ENCODE data around the gene SPAG17. TPM values are rescaled to one million over a fixed set of nuclear protein-coding genes. Genes with fewer than 3 reads are reported as not detected.

The SPAG17 gene
- polyA plus RNA-seq, 1 experiment, result not detected

DNA sequence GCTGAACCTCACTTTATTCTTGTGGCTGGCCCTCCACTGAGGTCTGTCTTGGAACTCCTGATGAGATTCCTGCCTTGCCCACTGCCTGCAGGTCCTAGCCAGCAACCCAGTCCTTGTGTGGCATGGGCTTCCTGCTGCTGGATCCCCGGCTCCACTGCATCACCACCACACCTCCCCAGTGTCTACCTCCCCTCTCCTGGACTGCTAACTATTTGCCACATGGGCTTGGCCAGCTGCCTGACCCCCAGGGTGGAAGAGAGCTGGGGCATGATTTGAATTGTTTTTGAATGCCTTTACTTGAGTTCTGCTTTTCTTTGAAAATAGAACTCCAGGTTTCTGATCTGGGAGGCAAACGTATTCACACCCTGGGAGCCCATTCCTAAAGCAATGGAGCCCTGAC is 41.2 kb downstream of the SPAG17 start:
- H3K27me3 ChIP-seq (ENCODE audit: control insufficient read depth, insufficient read depth, low read length), result no peaks in the 10 kb centered on the region
- DNase-seq (ENCODE audit: low read depth, low spot score), result no peak
- H3K27ac ChIP-seq (ENCODE audit: low read depth, low read length), result no peak overlapping the region
- CTCF ChIA-PET, result interaction anchor here (2.7 kb wide), 1 partner anchor 8 kb away, joined by 12 read pairs; no protein-coding TSS in a partner anchor
- TF ChIP-seq, protein P1, sequence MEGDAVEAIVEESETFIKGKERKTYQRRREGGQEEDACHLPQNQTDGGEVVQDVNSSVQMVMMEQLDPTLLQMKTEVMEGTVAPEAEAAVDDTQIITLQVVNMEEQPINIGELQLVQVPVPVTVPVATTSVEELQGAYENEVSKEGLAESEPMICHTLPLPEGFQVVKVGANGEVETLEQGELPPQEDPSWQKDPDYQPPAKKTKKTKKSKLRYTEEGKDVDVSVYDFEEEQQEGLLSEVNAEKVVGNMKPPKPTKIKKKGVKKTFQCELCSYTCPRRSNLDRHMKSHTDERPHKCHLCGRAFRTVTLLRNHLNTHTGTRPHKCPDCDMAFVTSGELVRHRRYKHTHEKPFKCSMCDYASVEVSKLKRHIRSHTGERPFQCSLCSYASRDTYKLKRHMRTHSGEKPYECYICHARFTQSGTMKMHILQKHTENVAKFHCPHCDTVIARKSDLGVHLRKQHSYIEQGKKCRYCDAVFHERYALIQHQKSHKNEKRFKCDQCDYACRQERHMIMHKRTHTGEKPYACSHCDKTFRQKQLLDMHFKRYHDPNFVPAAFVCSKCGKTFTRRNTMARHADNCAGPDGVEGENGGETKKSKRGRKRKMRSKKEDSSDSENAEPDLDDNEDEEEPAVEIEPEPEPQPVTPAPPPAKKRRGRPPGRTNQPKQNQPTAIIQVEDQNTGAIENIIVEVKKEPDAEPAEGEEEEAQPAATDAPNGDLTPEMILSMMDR (IDR thresholded peaks at IDR 0.05; ENCODE audit: low read depth, low read length), result no peak
- no peaks in the 10 kb centered on the region for H3K9me3 ChIP-seq (ENCODE audit: control insufficient read depth, insufficient read depth, low read length)
- POLR2A ChIA-PET, result no interaction called here
- H3K4me3 ChIP-seq (ENCODE audit: low read depth, low read length), result no peak overlapping the region

DNA sequence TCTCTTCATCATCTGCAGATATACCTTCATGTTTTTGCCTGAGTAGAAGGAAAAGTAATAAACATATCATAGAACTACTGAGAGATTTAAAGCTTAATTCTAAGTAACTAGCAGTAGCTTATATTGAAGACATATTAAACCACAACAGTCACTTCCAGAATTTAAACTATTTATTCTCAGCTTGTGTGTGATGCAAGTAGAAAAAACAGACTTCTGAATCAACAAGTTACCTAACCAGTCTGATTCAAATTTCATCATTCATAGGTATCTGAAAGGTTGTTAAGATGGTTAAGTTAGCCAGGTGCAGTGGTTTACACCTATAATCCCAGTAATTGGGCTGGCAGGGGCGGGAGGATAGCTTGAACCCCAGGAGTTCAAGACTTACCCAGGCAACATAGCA is 41.9 kb downstream of the SPAG17 start:
- Histone ChIP-seq H3K4me3 (ENCODE audit: low read depth, low read length) (no peak overlapping the region), H3K9me3 (ENCODE audit: control insufficient read depth, insufficient read depth, low read length) (no peaks in the 10 kb centered on the region), H3K27ac (ENCODE audit: low read depth, low read length) (no peak overlapping the region), H3K27me3 (ENCODE audit: control insufficient read depth, insufficient read depth, low read length) (no peaks in the 10 kb centered on the region)
- CTCF ChIA-PET, result interaction anchor here (1.0 to 2.7 kb wide), 2 partner anchors 9 to 67 kb away, joined by 3 to 12 read pairs; no protein-coding TSS in a partner anchor
- TF ChIP-seq, protein P1 (IDR thresholded peaks at IDR 0.05; ENCODE audit: low read depth, low read length), result no peak
- no peak for DNase-seq (ENCODE audit: low read depth, low spot score)
- POLR2A ChIA-PET, result no interaction called here

DNA sequence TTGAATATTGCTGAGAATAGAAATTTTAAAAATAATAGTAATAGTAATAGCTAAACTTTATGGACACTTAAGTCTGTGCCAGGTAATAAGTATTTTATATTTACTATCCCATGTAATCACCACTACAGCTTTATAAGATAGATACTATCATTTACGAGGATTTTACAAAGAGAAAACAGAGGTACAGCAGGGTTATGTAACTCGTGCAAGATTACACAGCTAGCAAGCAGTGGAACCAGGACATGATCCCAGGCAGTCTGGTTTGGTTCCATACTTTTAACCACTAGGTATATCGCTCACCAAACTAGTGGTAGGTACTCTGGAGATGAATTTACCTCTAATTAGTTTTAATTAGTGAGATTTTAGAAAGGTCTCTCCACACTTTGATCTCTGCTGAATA is 42.5 kb downstream of the SPAG17 start:
- Histone ChIP-seq H3K4me3 (ENCODE audit: low read depth, low read length) (no peak overlapping the region), H3K27ac (ENCODE audit: low read depth, low read length) (no peak overlapping the region), H3K27me3 (ENCODE audit: control insufficient read depth, insufficient read depth, low read length) (no peaks in the 10 kb centered on the region), H3K9me3 (ENCODE audit: control insufficient read depth, insufficient read depth, low read length) (no peaks in the 10 kb centered on the region)
- TF ChIP-seq, protein P1 (IDR thresholded peaks at IDR 0.05; ENCODE audit: low read depth, low read length), result no peak
- DNase-seq (ENCODE audit: low read depth, low spot score), result no peak
- ChIA-PET POLR2A (no interaction called here), CTCF (interaction anchor here (1.0 to 2.7 kb wide), 2 partner anchors 9 to 66 kb away, joined by 3 to 12 read pairs; no protein-coding TSS in a partner anchor)

DNA sequence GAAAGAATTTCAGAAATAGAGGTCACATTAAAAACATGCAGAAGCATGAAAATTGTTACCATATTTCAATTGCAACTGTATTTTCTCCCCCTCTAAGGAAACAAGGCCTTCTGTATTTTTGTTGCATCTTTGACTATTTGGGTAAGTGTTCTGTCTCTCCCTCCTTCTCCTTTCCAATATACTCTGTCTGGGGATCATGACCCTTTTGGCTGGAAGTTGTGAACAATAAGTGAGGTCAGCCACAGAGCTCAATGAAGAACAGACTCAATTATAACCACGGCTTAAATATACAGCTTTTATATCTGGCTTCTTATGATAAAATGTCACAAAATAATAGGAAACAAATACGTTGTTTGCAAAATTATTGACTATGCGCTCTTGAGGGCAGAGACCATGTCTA is 47.1 kb downstream of the SPAG17 start:
- Histone ChIP-seq H3K9me3 (ENCODE audit: control insufficient read depth, insufficient read depth, low read length) (no peaks in the 10 kb centered on the region), H3K4me3 (ENCODE audit: low read depth, low read length) (no peak overlapping the region), H3K27me3 (ENCODE audit: control insufficient read depth, insufficient read depth, low read length) (no peaks in the 10 kb centered on the region), H3K27ac (ENCODE audit: low read depth, low read length) (no peak overlapping the region)
- ChIA-PET POLR2A (no interaction called here), CTCF (no interaction called here)
- DNase-seq (ENCODE audit: low read depth, low spot score), result no peak
- TF ChIP-seq, protein P1 (IDR thresholded peaks at IDR 0.05; ENCODE audit: low read depth, low read length), result no peak

DNA sequence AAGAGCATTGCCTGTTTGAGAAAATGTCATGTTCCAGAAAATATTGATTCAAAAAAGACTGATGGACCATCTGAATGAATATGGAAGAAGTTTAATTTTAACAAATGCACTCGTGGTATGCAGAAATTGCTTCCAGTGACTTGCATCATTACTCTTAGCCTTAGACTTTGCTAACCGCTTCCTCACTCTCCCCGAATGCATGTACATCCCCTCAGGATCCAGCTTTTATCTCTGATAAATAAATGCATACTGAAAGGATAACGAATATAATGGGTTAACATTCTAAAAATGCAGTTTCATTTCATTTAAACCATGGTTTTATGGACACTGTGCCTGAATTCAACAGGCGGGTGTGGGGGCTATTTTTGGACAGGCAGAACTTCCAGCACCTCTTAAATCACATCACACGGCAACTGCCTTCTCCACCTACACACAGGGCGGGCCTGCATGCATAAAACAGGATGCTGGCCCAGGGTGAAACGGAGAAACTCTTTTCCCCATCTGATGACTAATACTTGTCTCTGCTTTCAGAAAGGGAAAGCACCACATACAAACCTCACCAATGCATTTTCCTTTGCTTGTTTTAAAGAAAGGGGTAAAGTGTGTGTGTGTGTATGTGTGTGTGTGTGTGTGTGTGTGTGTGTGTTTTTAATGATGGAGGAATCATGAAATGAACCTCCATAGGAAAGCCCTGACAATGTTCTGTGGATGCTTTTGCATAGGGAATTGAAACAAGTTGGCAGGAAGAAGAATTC is 48.7 kb downstream of the SPAG17 start:
- TF ChIP-seq, protein P1 (IDR thresholded peaks at IDR 0.05; ENCODE audit: low read depth, low read length), result no peak
- Histone ChIP-seq H3K27me3 (ENCODE audit: control insufficient read depth, insufficient read depth, low read length) (no peaks in the 10 kb centered on the region), H3K4me3 (ENCODE audit: low read depth, low read length) (peak overlapping the region; percentile 47), H3K9me3 (ENCODE audit: control insufficient read depth, insufficient read depth, low read length) (no peaks in the 10 kb centered on the region), H3K27ac (ENCODE audit: low read depth, low read length) (peak overlapping the region; percentile 71)
- ChIA-PET POLR2A (interaction anchor here (1.0 kb wide), 1 partner anchor 9 kb away, joined by 3 read pairs; no protein-coding TSS in a partner anchor), CTCF (no interaction called here)
- DNase-seq (ENCODE audit: low read depth, low spot score), result peak; percentile 58

Measured in AG04450 (cell line).